WTC11 (cell line): Measurements from ENCODE around the gene GGA3. TPM values are rescaled to one million over a fixed set of nuclear protein-coding genes. Genes with fewer than 3 reads are reported as not detected.

Experiments
- CREM ChIP-seq: sonication (generic); formaldehyde crosslinking; IDR thresholded peaks from 2 replicates; pipeline ENCODE4 v1.8.1; 2022; ENCODE audit warnings: mild to moderate bottlenecking, missing genetic modification reagents, moderate library complexity
- ETV6 ChIP-seq: sonication (generic); formaldehyde crosslinking; IDR thresholded peaks from 2 replicates; pipeline ENCODE4 v1.8.1; 2022; ENCODE audit warnings: mild to moderate bottlenecking, missing genetic modification reagents
- FOXJ3 ChIP-seq: sonication (generic); formaldehyde crosslinking; IDR thresholded peaks from 2 replicates; pipeline ENCODE4 v1.9.0; 2021; ENCODE audit warnings: missing genetic modification reagents, mild to moderate bottlenecking, borderline replicate concordance
- FOXK1 ChIP-seq: sonication (generic); formaldehyde crosslinking; IDR thresholded peaks from 2 replicates; pipeline ENCODE4 v1.8.0; 2022; ENCODE audit warnings: mild to moderate bottlenecking, moderate library complexity, missing genetic modification reagents
- KAT7 ChIP-seq: sonication (generic); formaldehyde crosslinking; IDR thresholded peaks from 2 replicates; pipeline ENCODE4 v1.8.1; 2023; ENCODE audit warnings: missing genetic modification reagents, mild to moderate bottlenecking, borderline replicate concordance
- PRRX2 ChIP-seq: fragments of 250-450 bp; sonication (Bioruptor Pico); IDR thresholded peaks from 2 replicates; pipeline ENCODE4 v1.8.0; 2021; ENCODE audit warnings: mild to moderate bottlenecking
- TCF7 ChIP-seq: sonication (generic); formaldehyde crosslinking; IDR thresholded peaks from 2 replicates; pipeline ENCODE4 v1.8.0; 2022; ENCODE audit warnings: mild to moderate bottlenecking, low read depth, missing genetic modification reagents, moderate library complexity
- TEAD1 ChIP-seq: sonication (generic); formaldehyde crosslinking; IDR thresholded peaks from 2 replicates; pipeline ENCODE4 v1.8.0; 2022; ENCODE audit warnings: mild to moderate bottlenecking, missing genetic modification reagents
- total RNA-seq: library from RNA; stranded (reverse); gene quantifications from 3 replicates; pipeline ENCODE4 v1.2.3, GENCODE V29; 2021
- TF ChIP-seq, protein P1 (sequence below): sonication (generic); formaldehyde crosslinking; IDR thresholded peaks from 2 replicates; pipeline ENCODE4 v1.8.1; 2023; ENCODE audit warnings: mild to moderate bottlenecking, missing genetic modification reagents, moderate library complexity
- TF ChIP-seq, protein P2 (sequence below): fragments of 250-450 bp; sonication (Bioruptor Pico); IDR thresholded peaks from 2 replicates; pipeline ENCODE4 v1.8.0; 2021; ENCODE audit warnings: mild to moderate bottlenecking
- TF ChIP-seq, protein P3 (sequence below): sonication (generic); formaldehyde crosslinking; IDR thresholded peaks from 2 replicates; pipeline ENCODE4 v1.8.1; 2023; ENCODE audit warnings: mild to moderate bottlenecking, missing genetic modification reagents, borderline replicate concordance
- TF ChIP-seq, protein P4 (sequence below): sonication (generic); formaldehyde crosslinking; IDR thresholded peaks from 2 replicates; pipeline ENCODE4 v1.8.1; 2022; ENCODE audit warnings: mild to moderate bottlenecking, missing genetic modification reagents, moderate library complexity, borderline replicate concordance
- TF ChIP-seq, protein P5 (sequence below): sonication (generic); formaldehyde crosslinking; IDR thresholded peaks from 2 replicates; pipeline ENCODE4 v1.8.1; 2023; ENCODE audit warnings: mild to moderate bottlenecking, missing genetic modification reagents
- TF ChIP-seq, protein P6 (sequence below): fragments of 200-600 bp; IDR thresholded peaks from 2 replicates; pipeline ENCODE4 v1.8.0; 2022; ENCODE audit warnings: antibody characterized with exemption
- TF ChIP-seq, protein P7 (sequence below): sonication (generic); formaldehyde crosslinking; IDR thresholded peaks from 2 replicates; pipeline ENCODE4 v1.8.1; 2022; ENCODE audit warnings: mild to moderate bottlenecking, moderate library complexity, missing genetic modification reagents
- TF ChIP-seq, protein P8 (sequence below): sonication (generic); formaldehyde crosslinking; IDR thresholded peaks from 2 replicates; pipeline ENCODE4 v1.8.0; 2022; ENCODE audit warnings: missing genetic modification reagents
- TF ChIP-seq, protein P9 (sequence below): sonication (generic); formaldehyde crosslinking; IDR thresholded peaks from 2 replicates; pipeline ENCODE4 v1.8.1; 2023; ENCODE audit warnings: mild to moderate bottlenecking, missing genetic modification reagents
- TF ChIP-seq, protein P10 (sequence below): sonication (generic); formaldehyde crosslinking; IDR thresholded peaks from 2 replicates; pipeline ENCODE4 v1.8.1; 2023; ENCODE audit warnings: mild to moderate bottlenecking, moderate library complexity, missing genetic modification reagents

Gene GGA3
- total RNA-seq, 1 experiment from 2014 or later = 66.9 TPM

DNA sequence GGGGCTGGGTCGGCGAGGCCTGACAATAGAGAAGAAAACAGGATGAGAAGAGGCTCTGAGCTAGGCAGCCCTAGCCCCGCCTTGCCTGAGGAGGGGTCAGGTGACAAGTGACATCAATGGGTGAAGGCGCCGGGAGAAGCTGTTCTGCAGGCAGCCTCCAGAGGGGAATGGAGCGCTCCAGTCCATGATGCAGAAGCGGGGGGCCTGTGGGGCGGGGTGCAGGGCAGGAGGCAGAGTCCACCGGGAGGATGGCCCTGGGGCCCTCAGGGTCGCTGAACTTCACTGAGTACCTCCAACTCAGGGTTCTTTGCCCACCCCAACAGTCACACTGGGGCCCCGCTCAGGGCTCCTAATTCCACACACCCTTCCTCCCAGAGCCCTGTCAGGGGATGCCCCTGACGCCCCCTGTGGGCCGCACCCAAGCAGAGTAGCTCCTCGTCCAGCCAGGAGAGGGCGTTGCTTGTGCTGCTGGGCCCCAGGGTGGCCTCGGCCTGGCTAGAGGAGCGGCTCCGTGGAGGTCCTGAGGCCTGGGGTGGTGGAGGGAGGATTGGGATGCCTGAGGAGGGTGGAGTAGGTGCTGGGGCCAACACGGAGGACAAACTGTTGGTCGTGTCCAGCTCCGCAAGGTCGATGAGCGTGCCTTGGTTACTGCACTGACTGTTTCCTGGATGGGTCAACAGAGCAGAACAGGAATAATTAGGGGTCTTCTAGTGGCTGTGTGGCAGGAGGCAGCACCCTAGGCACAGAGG, 20.8 kb downstream of the GGA3 start (continued):
- TF ChIP-seq, protein P1, sequence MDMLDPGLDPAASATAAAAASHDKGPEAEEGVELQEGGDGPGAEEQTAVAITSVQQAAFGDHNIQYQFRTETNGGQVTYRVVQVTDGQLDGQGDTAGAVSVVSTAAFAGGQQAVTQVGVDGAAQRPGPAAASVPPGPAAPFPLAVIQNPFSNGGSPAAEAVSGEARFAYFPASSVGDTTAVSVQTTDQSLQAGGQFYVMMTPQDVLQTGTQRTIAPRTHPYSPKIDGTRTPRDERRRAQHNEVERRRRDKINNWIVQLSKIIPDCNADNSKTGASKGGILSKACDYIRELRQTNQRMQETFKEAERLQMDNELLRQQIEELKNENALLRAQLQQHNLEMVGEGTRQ = peak; percentile 84
- TF ChIP-seq, protein P2, sequence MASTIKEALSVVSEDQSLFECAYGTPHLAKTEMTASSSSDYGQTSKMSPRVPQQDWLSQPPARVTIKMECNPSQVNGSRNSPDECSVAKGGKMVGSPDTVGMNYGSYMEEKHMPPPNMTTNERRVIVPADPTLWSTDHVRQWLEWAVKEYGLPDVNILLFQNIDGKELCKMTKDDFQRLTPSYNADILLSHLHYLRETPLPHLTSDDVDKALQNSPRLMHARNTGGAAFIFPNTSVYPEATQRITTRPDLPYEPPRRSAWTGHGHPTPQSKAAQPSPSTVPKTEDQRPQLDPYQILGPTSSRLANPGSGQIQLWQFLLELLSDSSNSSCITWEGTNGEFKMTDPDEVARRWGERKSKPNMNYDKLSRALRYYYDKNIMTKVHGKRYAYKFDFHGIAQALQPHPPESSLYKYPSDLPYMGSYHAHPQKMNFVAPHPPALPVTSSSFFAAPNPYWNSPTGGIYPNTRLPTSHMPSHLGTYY = 0 out of 2 replicates have a peak, but pooled peaks have one; percentile 47
- TF ChIP-seq, protein P3, sequence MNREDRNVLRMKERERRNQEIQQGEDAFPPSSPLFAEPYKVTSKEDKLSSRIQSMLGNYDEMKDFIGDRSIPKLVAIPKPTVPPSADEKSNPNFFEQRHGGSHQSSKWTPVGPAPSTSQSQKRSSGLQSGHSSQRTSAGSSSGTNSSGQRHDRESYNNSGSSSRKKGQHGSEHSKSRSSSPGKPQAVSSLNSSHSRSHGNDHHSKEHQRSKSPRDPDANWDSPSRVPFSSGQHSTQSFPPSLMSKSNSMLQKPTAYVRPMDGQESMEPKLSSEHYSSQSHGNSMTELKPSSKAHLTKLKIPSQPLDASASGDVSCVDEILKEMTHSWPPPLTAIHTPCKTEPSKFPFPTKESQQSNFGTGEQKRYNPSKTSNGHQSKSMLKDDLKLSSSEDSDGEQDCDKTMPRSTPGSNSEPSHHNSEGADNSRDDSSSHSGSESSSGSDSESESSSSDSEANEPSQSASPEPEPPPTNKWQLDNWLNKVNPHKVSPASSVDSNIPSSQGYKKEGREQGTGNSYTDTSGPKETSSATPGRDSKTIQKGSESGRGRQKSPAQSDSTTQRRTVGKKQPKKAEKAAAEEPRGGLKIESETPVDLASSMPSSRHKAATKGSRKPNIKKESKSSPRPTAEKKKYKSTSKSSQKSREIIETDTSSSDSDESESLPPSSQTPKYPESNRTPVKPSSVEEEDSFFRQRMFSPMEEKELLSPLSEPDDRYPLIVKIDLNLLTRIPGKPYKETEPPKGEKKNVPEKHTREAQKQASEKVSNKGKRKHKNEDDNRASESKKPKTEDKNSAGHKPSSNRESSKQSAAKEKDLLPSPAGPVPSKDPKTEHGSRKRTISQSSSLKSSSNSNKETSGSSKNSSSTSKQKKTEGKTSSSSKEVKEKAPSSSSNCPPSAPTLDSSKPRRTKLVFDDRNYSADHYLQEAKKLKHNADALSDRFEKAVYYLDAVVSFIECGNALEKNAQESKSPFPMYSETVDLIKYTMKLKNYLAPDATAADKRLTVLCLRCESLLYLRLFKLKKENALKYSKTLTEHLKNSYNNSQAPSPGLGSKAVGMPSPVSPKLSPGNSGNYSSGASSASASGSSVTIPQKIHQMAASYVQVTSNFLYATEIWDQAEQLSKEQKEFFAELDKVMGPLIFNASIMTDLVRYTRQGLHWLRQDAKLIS (CRISPR knock-in tag) = no peak
- TF ChIP-seq TCF7 (CRISPR knock-in tag) (no peak), PRRX2 (CRISPR knock-in tag) (no peak), FOXK1 (0 out of 2 replicates have a peak, but pooled peaks have one; percentile 37), KAT7 (CRISPR knock-in tag) (no peak), CREM (CRISPR knock-in tag) (no peak), FOXJ3 (CRISPR knock-in tag) (no peak), ETV6 (CRISPR knock-in tag) (peak; percentile 41; the same call in 1 of the 2 replicates), TEAD1 (CRISPR knock-in tag) (no peak)
- TF ChIP-seq, protein P4, sequence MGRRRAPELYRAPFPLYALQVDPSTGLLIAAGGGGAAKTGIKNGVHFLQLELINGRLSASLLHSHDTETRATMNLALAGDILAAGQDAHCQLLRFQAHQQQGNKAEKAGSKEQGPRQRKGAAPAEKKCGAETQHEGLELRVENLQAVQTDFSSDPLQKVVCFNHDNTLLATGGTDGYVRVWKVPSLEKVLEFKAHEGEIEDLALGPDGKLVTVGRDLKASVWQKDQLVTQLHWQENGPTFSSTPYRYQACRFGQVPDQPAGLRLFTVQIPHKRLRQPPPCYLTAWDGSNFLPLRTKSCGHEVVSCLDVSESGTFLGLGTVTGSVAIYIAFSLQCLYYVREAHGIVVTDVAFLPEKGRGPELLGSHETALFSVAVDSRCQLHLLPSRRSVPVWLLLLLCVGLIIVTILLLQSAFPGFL = no peak
- TF ChIP-seq, protein P5, sequence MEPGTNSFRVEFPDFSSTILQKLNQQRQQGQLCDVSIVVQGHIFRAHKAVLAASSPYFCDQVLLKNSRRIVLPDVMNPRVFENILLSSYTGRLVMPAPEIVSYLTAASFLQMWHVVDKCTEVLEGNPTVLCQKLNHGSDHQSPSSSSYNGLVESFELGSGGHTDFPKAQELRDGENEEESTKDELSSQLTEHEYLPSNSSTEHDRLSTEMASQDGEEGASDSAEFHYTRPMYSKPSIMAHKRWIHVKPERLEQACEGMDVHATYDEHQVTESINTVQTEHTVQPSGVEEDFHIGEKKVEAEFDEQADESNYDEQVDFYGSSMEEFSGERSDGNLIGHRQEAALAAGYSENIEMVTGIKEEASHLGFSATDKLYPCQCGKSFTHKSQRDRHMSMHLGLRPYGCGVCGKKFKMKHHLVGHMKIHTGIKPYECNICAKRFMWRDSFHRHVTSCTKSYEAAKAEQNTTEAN (CRISPR knock-in tag) = no peak
- TF ChIP-seq, protein P6, sequence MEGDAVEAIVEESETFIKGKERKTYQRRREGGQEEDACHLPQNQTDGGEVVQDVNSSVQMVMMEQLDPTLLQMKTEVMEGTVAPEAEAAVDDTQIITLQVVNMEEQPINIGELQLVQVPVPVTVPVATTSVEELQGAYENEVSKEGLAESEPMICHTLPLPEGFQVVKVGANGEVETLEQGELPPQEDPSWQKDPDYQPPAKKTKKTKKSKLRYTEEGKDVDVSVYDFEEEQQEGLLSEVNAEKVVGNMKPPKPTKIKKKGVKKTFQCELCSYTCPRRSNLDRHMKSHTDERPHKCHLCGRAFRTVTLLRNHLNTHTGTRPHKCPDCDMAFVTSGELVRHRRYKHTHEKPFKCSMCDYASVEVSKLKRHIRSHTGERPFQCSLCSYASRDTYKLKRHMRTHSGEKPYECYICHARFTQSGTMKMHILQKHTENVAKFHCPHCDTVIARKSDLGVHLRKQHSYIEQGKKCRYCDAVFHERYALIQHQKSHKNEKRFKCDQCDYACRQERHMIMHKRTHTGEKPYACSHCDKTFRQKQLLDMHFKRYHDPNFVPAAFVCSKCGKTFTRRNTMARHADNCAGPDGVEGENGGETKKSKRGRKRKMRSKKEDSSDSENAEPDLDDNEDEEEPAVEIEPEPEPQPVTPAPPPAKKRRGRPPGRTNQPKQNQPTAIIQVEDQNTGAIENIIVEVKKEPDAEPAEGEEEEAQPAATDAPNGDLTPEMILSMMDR = peak; percentile 84
- TF ChIP-seq, protein P7, sequence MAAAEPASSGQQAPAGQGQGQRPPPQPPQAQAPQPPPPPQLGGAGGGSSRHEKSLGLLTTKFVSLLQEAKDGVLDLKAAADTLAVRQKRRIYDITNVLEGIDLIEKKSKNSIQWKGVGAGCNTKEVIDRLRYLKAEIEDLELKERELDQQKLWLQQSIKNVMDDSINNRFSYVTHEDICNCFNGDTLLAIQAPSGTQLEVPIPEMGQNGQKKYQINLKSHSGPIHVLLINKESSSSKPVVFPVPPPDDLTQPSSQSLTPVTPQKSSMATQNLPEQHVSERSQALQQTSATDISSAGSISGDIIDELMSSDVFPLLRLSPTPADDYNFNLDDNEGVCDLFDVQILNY (CRISPR knock-in tag) = no peak
- TF ChIP-seq, protein P8, sequence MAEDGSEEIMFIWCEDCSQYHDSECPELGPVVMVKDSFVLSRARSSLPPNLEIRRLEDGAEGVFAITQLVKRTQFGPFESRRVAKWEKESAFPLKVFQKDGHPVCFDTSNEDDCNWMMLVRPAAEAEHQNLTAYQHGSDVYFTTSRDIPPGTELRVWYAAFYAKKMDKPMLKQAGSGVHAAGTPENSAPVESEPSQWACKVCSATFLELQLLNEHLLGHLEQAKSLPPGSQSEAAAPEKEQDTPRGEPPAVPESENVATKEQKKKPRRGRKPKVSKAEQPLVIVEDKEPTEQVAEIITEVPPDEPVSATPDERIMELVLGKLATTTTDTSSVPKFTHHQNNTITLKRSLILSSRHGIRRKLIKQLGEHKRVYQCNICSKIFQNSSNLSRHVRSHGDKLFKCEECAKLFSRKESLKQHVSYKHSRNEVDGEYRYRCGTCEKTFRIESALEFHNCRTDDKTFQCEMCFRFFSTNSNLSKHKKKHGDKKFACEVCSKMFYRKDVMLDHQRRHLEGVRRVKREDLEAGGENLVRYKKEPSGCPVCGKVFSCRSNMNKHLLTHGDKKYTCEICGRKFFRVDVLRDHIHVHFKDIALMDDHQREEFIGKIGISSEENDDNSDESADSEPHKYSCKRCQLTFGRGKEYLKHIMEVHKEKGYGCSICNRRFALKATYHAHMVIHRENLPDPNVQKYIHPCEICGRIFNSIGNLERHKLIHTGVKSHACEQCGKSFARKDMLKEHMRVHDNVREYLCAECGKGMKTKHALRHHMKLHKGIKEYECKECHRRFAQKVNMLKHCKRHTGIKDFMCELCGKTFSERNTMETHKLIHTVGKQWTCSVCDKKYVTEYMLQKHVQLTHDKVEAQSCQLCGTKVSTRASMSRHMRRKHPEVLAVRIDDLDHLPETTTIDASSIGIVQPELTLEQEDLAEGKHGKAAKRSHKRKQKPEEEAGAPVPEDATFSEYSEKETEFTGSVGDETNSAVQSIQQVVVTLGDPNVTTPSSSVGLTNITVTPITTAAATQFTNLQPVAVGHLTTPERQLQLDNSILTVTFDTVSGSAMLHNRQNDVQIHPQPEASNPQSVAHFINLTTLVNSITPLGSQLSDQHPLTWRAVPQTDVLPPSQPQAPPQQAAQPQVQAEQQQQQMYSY (CRISPR knock-in tag) = 0 out of 2 replicates have a peak, but pooled peaks have one; percentile 16
- TF ChIP-seq, protein P9, sequence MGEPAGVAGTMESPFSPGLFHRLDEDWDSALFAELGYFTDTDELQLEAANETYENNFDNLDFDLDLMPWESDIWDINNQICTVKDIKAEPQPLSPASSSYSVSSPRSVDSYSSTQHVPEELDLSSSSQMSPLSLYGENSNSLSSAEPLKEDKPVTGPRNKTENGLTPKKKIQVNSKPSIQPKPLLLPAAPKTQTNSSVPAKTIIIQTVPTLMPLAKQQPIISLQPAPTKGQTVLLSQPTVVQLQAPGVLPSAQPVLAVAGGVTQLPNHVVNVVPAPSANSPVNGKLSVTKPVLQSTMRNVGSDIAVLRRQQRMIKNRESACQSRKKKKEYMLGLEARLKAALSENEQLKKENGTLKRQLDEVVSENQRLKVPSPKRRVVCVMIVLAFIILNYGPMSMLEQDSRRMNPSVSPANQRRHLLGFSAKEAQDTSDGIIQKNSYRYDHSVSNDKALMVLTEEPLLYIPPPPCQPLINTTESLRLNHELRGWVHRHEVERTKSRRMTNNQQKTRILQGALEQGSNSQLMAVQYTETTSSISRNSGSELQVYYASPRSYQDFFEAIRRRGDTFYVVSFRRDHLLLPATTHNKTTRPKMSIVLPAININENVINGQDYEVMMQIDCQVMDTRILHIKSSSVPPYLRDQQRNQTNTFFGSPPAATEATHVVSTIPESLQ (CRISPR knock-in tag) = no peak
- TF ChIP-seq, protein P10, sequence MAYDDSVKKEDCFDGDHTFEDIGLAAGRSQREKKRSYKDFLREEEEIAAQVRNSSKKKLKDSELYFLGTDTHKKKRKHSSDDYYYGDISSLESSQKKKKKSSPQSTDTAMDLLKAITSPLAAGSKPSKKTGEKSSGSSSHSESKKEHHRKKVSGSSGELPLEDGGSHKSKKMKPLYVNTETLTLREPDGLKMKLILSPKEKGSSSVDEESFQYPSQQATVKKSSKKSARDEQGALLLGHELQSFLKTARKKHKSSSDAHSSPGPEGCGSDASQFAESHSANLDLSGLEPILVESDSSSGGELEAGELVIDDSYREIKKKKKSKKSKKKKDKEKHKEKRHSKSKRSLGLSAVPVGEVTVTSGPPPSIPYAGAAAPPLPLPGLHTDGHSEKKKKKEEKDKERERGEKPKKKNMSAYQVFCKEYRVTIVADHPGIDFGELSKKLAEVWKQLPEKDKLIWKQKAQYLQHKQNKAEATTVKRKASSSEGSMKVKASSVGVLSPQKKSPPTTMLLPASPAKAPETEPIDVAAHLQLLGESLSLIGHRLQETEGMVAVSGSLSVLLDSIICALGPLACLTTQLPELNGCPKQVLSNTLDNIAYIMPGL (CRISPR knock-in tag) = no peak; the same call in 1 of the 2 replicates
